HepG2 (cell line): ENCODE data around the gene SLC16A3.

Experiments
- CSRNP1 ChIP-seq: sonication (generic); formaldehyde crosslinking; IDR thresholded peaks from 2 replicates; pipeline ENCODE4 v1.8.1; 2023; ENCODE audit warnings: mild to moderate bottlenecking, missing genetic modification reagents
- GABPA ChIP-seq, 2 experiments: IDR thresholded peaks; 2 replicates each; pipeline ENCODE4 v1.6.1; 2011 to 2016; ENCODE audit warnings: low read depth in 2 of 2, low read length in 1 of 2, missing biosample characterization in 1 of 2, missing genetic modification characterization in 1 of 2
- HDAC2 ChIP-seq: sonication (generic); formaldehyde crosslinking; IDR thresholded peaks from 2 replicates; pipeline ENCODE4 v1.4.0; 2020; ENCODE audit warnings: missing genetic modification reagents
- JUN ChIP-seq: sonication (generic); formaldehyde crosslinking; IDR thresholded peaks from 2 replicates; pipeline ENCODE4 v1.4.0; 2020; ENCODE audit warnings: mild to moderate bottlenecking, missing genetic modification reagents
- MTA3 ChIP-seq: sonication (generic); formaldehyde crosslinking; IDR thresholded peaks from 2 replicates; pipeline ENCODE4 v1.4.0; 2020; ENCODE audit warnings: missing genetic modification reagents
- POLR2A ChIP-seq, 2 experiments: IDR thresholded peaks; 2 replicates each; pipeline ENCODE4 v1.6.1; 2011; ENCODE audit warnings: low read depth in 2 of 2, low read length in 2 of 2, mild to moderate bottlenecking in 1 of 2, moderate library complexity in 1 of 2; ENCODE audit not compliant: insufficient read depth in 1 of 2
- TEAD2 ChIP-seq: sonication (generic); formaldehyde crosslinking; IDR thresholded peaks from 2 replicates; pipeline ENCODE4 v1.9.0; 2021; ENCODE audit warnings: missing genetic modification reagents
- ZNF891 ChIP-seq: sonication (generic); formaldehyde crosslinking; IDR thresholded peaks from 2 replicates; pipeline ENCODE4 v1.5.0; 2020; ENCODE audit warnings: mild to moderate bottlenecking, missing genetic modification reagents
- ZSCAN21 ChIP-seq: sonication (generic); formaldehyde crosslinking; IDR thresholded peaks from 2 replicates; pipeline ENCODE4 v1.8.0; 2022; ENCODE audit warnings: mild to moderate bottlenecking, missing genetic modification reagents, moderate library complexity, borderline replicate concordance
- TF ChIP-seq, protein P1 (sequence below): sonication (generic); formaldehyde crosslinking; IDR thresholded peaks from 2 replicates; pipeline ENCODE4 v1.5.0; 2020; ENCODE audit warnings: missing genetic modification reagents, mild to moderate bottlenecking, borderline replicate concordance
- TF ChIP-seq, protein P2 (sequence below): sonication (generic); formaldehyde crosslinking; IDR thresholded peaks from 2 replicates; pipeline ENCODE4 v1.5.0; 2020; ENCODE audit warnings: mild to moderate bottlenecking, missing genetic modification reagents, moderate library complexity

DNA sequence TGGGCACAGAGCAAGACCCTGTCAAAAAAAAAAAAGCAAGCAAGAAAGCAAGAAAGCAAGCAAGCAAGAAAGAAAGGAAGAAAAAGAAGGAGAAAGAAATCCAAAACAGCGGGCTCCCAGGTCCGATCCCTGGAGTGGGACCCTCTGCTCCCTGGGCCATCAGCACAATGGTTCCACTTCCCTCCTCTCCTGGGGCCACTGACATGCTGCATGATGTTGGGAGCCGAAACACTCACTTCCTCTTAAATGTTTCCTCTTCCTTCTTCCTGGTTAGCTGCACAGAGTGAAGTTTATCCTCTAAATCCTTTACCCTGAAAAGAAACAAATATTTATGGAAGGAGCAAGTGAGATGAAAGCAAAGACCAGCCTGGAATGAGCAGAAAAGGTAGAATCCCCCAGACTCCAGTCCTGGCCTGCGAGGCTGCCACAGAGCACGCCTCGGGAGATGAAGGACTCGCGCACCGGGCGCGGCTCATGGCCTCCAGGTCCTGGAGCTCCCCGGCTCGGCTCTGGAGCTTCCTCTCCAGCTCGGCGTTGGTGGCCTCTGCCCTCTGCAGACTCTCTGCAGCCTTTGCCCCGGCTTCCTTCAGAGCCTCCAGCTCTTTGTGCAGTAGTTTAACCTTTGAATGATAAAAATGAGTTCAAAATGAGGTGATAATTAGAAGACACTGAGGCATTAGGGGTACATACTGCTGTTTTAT is 35.2 kb upstream of the SLC16A3 start:
- no peak for TF ChIP-seq HDAC2
- no peak for TF ChIP-seq POLR2A (IDR thresholded peaks at IDR 0.05; ENCODE audit: insufficient read depth in 1 of 2, low read depth in 2 of 2, low read length in 2 of 2)
- TF ChIP-seq GABPA (IDR thresholded peaks at IDR 0.05; ENCODE audit: low read depth, low read length) = no peak
- no peak for TF ChIP-seq GABPA (CRISPR knock-in tag; IDR thresholded peaks at IDR 0.05; ENCODE audit: low read depth)
- TF ChIP-seq, protein P1, sequence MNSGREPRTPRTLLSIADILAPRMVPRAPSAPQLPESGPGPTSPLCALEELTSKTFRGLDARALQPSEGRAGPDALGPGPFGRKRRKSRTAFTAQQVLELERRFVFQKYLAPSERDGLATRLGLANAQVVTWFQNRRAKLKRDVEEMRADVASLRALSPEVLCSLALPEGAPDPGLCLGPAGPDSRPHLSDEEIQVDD (CRISPR knock-in tag) = no peak
- TF ChIP-seq, protein P2, sequence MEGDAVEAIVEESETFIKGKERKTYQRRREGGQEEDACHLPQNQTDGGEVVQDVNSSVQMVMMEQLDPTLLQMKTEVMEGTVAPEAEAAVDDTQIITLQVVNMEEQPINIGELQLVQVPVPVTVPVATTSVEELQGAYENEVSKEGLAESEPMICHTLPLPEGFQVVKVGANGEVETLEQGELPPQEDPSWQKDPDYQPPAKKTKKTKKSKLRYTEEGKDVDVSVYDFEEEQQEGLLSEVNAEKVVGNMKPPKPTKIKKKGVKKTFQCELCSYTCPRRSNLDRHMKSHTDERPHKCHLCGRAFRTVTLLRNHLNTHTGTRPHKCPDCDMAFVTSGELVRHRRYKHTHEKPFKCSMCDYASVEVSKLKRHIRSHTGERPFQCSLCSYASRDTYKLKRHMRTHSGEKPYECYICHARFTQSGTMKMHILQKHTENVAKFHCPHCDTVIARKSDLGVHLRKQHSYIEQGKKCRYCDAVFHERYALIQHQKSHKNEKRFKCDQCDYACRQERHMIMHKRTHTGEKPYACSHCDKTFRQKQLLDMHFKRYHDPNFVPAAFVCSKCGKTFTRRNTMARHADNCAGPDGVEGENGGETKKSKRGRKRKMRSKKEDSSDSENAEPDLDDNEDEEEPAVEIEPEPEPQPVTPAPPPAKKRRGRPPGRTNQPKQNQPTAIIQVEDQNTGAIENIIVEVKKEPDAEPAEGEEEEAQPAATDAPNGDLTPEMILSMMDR = no peak
- no peak for TF ChIP-seq CSRNP1 (CRISPR knock-in tag)
- no peak for TF ChIP-seq ZSCAN21
- no peak for TF ChIP-seq MTA3 (CRISPR knock-in tag)
- TF ChIP-seq JUN (CRISPR knock-in tag) = no peak
- TF ChIP-seq ZNF891 (CRISPR knock-in tag) = no peak
- TF ChIP-seq TEAD2 (CRISPR knock-in tag) = no peak
